HL-60/S4 treated with retinoic acid at 250 ng/mL for 4 days and 3 days (cell line): ENCODE results near the gene CAMK2B.

ENCODE experiments used
- in situ Hi-C: fragments of 300-500 bp; cut with MboI; formaldehyde crosslinking; loops from 2 replicates; pipeline ENCODE4 v1.7.0; 2022; ENCODE audit warnings: low sequenced_read_pairs

Gene CAMK2B

GRCh38 chr7:44330331-44330730, 4.9 kb upstream of the CAMK2B start:
- in situ Hi-C loops: no loop called here

- in situ Hi-C loops: no loop called here
These were observed 4.5 kb upstream of the CAMK2B start for GRCh38 chr7:44329888-44330287.

GRCh38 chr7:44329081-44329480, 3.7 kb upstream of the CAMK2B start:
- in situ Hi-C loops: no loop called here

GRCh38 chr7:44327981-44328380, 2.6 kb upstream of the CAMK2B start:
- in situ Hi-C loops: no loop called here

GRCh38 chr7:44326261-44327125, 1.1 kb upstream of the CAMK2B start:
- in situ Hi-C loops: no loop called here

GRCh38 chr7:44325811-44326241, 432 bp upstream of the CAMK2B start:
- in situ Hi-C loops: no loop called here

- in situ Hi-C loops: no loop called here
These were observed 753 bp downstream of the CAMK2B start for GRCh38 chr7:44324481-44325200.

GRCh38 chr7:44324204-44324480, 1.3 kb downstream of the CAMK2B start:
- in situ Hi-C loops: no loop called here

GRCh38 chr7:44323381-44324203, 1.8 kb downstream of the CAMK2B start:
- in situ Hi-C loops: no loop called here

GRCh38 chr7:44322631-44323363, 2.6 kb downstream of the CAMK2B start:
- in situ Hi-C loops: no loop called here

- in situ Hi-C loops: no loop called here
These were observed 3.6 kb downstream of the CAMK2B start for GRCh38 chr7:44321796-44322195.

GRCh38 chr7:44320794-44321371, 4.5 kb downstream of the CAMK2B start:
- in situ Hi-C loops: no loop called here

- in situ Hi-C loops: no loop called here
These were observed 5.3 kb downstream of the CAMK2B start for GRCh38 chr7:44320141-44320540.

- in situ Hi-C loops: no loop called here
These were observed 7.1 kb downstream of the CAMK2B start for GRCh38 chr7:44318332-44318731.

GRCh38 chr7:44315301-44315903, 10.0 kb downstream of the CAMK2B start:
- in situ Hi-C loops: no loop called here

- in situ Hi-C loops: no loop called here
These were observed 11.8 kb downstream of the CAMK2B start for GRCh38 chr7:44313621-44314031.

- in situ Hi-C loops: no loop called here
These were observed 12.4 kb downstream of the CAMK2B start for GRCh38 chr7:44313016-44313415.

GRCh38 chr7:44311561-44312495, 13.6 kb downstream of the CAMK2B start:
- in situ Hi-C loops: no loop called here
